Measurements from ENCODE around the gene CHST14. TPM values are rescaled to one million over a fixed set of nuclear protein-coding genes. Genes with fewer than 3 reads are reported as not detected.

The CHST14 gene
- total RNA-seq, 1 experiment from 2014 or later = 30.5 TPM

Other genes with a start within 250 kb of the CHST14 start
- 0.02 and 0.03 TPM in 2 replicates for gene PAK6, start 231.9 kb upstream of the CHST14 start, total RNA-seq (2014; rRNA removed; shearing (Covaris generic))
- not detected in 2 replicates for gene ANKRD63, start 187.9 kb upstream of the CHST14 start, total RNA-seq (2014; rRNA removed; shearing (Covaris generic))
- gene PLCB2, start 163.0 kb upstream of the CHST14 start, total RNA-seq (2014; rRNA removed; shearing (Covaris generic)) = 0.16 and 0.40 TPM in 2 replicates
- gene INAFM2, start 147.3 kb upstream of the CHST14 start, total RNA-seq (2014; rRNA removed; shearing (Covaris generic)) = 23.9 and 28.7 TPM in 2 replicates
- gene CCDC9B, start 130.0 kb upstream of the CHST14 start, total RNA-seq (2014; rRNA removed; shearing (Covaris generic)) = 26.0 and 33.4 TPM in 2 replicates
- gene PHGR1, start 120.0 kb upstream of the CHST14 start, total RNA-seq (2014; rRNA removed; shearing (Covaris generic)) = not detected in 2 replicates
- gene DISP2, start 112.8 kb upstream of the CHST14 start, total RNA-seq (2014; rRNA removed; shearing (Covaris generic)) = 1.0 and 1.8 TPM in 2 replicates
- 132 and 161 TPM in 2 replicates for gene KNSTRN, start 88.3 kb upstream of the CHST14 start, total RNA-seq (2014; rRNA removed; shearing (Covaris generic))
- gene IVD, start 65.2 kb upstream of the CHST14 start, total RNA-seq (2014; rRNA removed; shearing (Covaris generic)) = 15.3 and 18.5 TPM in 2 replicates
- 17.5 and 18.0 TPM in 2 replicates for gene BAHD1, start 30.0 kb upstream of the CHST14 start, total RNA-seq (2014; rRNA removed; shearing (Covaris generic))
- 7.8 and 19.5 TPM in 2 replicates for gene CCDC32, start 94.1 kb downstream of the CHST14 start, total RNA-seq (2014; rRNA removed; shearing (Covaris generic))
- 21.0 and 22.8 TPM in 2 replicates for gene RPUSD2, start 98.3 kb downstream of the CHST14 start, total RNA-seq (2014; rRNA removed; shearing (Covaris generic))
- 27.0 and 27.3 TPM in 2 replicates for gene KNL1, start 123.3 kb downstream of the CHST14 start, total RNA-seq (2014; rRNA removed; shearing (Covaris generic))
- gene RAD51, start 224.2 kb downstream of the CHST14 start, total RNA-seq (2014; rRNA removed; shearing (Covaris generic)) = 10.9 and 17.7 TPM in 2 replicates